Progenitor cell of endocrine pancreas (in vitro differentiated cells): ENCODE measurements around the gene EIF3B. TPM values are rescaled to one million over a fixed set of nuclear protein-coding genes. Genes with fewer than 3 reads are reported as not detected.
"Not testable (repeated sequence)": the region's sequence is repeated elsewhere in the genome, so short reads cannot be mapped to it uniquely, and the experiment has no call there.

Source experiments
- DNase-seq: peaks from one replicate; pipeline ENCODE4 v3.0.0; 2021; ENCODE audit warnings: low spot score; ENCODE audit not compliant: unreplicated experiment
- H3K27ac Mint-ChIP-seq: 2 replicates; pipeline ENCODE4 v1.8.0; 2021; ENCODE audit warnings: mild to moderate bottlenecking, moderate library complexity, mixed read lengths
- H3K27me3 Mint-ChIP-seq: 2 replicates; pipeline ENCODE4 v1.8.0; 2021; ENCODE audit warnings: mixed read lengths
- H3K36me3 Mint-ChIP-seq: 2 replicates; pipeline ENCODE4 v1.8.0; 2022; ENCODE audit warnings: mixed read lengths; ENCODE audit not compliant: insufficient read depth
- H3K4me1 Mint-ChIP-seq: 2 replicates; pipeline ENCODE4 v1.8.0; 2021; ENCODE audit warnings: low read depth, mixed read lengths
- H3K4me3 Mint-ChIP-seq: 2 replicates; pipeline ENCODE4 v1.8.0; 2021; ENCODE audit warnings: low read depth, mild to moderate bottlenecking, moderate library complexity, mixed read lengths
- H3K9me3 Mint-ChIP-seq: 2 replicates; pipeline ENCODE4 v1.8.0; 2021; ENCODE audit warnings: low read depth, mixed read lengths
- total RNA-seq: library from RNA; stranded (reverse); gene quantifications from 2 replicates; pipeline ENCODE4 v1.2.1, GENCODE V29; 2021
- TF ChIP-seq, protein P1 (sequence below): fragments of 200-600 bp; sonication (generic); IDR thresholded peaks from one replicate; pipeline ENCODE4 v1.5.0; 2021; ENCODE audit warnings: antibody characterized with exemption, mild to moderate bottlenecking; ENCODE audit not compliant: unreplicated experiment

EIF3B gene
- total RNA-seq, 1 donor from 2014 or later: 158 TPM

DNA sequence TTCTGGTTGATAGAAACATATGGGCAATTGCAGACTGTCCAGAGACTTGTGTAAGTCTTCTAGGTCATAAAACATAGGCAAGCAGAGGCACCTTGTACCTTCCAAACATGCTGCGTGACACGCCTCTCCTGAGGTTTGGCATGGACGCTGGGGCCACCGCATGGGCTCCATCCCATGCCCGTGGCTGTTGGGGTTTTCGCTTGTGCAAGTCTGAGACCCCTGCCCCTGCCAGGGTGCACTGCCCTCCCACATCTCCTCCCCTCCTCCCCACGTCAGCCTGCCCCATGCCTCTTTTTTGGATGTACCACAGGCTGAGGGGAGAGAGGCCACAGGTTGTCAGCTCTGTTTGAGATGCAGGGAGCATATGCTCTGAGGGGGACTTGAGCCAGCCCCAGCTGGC lies 19.0 kb downstream of the EIF3B start:
- Mint-ChIP-seq H3K9me3 (no peaks in the 10 kb centered on the region), H3K27ac (no peak overlapping the region), H3K4me1 (no peaks in the 10 kb centered on the region), H3K36me3 (peaks cover 30% of the 10 kb centered on the region), H3K27me3 (no peaks in the 10 kb centered on the region), H3K4me3 (no peak overlapping the region)
- DNase-seq: no peak
- TF ChIP-seq, protein P1, sequence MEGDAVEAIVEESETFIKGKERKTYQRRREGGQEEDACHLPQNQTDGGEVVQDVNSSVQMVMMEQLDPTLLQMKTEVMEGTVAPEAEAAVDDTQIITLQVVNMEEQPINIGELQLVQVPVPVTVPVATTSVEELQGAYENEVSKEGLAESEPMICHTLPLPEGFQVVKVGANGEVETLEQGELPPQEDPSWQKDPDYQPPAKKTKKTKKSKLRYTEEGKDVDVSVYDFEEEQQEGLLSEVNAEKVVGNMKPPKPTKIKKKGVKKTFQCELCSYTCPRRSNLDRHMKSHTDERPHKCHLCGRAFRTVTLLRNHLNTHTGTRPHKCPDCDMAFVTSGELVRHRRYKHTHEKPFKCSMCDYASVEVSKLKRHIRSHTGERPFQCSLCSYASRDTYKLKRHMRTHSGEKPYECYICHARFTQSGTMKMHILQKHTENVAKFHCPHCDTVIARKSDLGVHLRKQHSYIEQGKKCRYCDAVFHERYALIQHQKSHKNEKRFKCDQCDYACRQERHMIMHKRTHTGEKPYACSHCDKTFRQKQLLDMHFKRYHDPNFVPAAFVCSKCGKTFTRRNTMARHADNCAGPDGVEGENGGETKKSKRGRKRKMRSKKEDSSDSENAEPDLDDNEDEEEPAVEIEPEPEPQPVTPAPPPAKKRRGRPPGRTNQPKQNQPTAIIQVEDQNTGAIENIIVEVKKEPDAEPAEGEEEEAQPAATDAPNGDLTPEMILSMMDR: no peak

DNA sequence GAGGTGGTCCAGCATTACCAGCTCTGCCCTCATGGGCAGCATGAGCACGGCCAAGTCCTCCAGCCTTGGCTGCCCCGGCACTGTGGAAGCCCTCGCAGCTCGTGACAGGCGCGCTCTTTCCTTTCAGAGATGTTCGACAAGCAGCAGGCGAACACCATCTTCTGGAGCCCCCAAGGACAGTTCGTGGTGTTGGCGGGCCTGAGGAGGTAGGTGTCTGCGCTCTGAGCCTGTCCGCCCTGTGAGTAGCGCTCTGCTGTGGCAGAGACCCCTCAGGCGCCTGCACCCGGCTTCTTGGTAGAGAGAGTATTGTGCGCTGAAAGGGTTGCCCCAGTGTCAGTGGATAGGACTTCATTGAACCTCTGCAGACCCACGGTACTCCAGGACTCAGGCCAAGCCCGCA lies 19.8 kb downstream of the EIF3B start:
- Mint-ChIP-seq H3K9me3 (no peaks in the 10 kb centered on the region), H3K27me3 (no peaks in the 10 kb centered on the region), H3K27ac (no peak overlapping the region), H3K4me1 (no peaks in the 10 kb centered on the region), H3K4me3 (no peak overlapping the region), H3K36me3 (peaks cover 28% of the 10 kb centered on the region)
- no peak for DNase-seq
- TF ChIP-seq, protein P1: no peak

DNA sequence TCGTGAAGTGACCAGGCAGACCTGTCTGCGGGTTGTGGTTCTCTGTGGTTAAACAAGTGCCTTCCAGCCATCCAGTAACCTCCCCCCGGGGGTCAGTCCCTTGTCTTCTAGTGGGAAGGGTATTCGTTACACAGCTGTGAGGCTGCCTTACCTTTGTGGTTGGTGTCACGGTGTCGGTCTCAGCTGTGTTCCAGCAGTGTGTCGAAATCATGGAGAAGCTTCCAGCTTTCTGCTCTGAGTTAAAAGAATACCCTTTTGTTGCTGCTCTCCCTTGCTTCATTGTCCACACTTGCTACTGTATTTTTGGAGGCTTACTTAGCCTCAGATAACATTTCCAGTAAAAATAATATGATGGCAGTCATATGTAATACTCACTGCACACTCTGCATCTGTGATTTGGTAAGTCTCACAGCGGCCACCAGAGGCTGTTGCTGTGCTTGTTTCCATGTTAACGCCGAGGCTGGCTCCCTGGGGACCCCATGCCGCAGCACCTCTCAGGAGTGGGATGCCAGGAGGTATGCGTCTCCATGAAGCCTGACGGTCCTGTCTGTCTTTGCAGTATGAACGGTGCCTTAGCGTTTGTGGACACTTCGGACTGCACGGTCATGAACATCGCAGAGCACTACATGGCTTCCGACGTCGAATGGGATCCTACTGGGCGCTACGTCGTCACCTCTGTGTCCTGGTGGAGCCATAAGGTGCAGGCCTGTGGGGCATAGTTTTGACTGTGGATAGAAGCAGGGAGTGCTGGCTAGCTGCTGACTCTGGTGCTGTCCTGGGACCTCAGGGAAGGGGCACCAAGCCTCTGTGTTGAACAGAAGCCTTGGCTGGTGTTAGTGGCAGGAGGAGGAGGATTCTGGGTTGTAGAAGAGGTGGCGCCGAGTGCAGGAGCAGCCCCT lies 20.5 kb downstream of the EIF3B start:
- peak overlapping the region; percentile 52 for H3K27ac Mint-ChIP-seq
- H3K4me3 Mint-ChIP-seq: no peak overlapping the region
- H3K4me1 Mint-ChIP-seq: no peaks in the 10 kb centered on the region
- DNase-seq: no peak
- no peaks in the 10 kb centered on the region for H3K27me3 Mint-ChIP-seq
- H3K9me3 Mint-ChIP-seq: no peaks in the 10 kb centered on the region
- TF ChIP-seq, protein P1: no peak
- H3K36me3 Mint-ChIP-seq: peaks cover 28% of the 10 kb centered on the region

DNA sequence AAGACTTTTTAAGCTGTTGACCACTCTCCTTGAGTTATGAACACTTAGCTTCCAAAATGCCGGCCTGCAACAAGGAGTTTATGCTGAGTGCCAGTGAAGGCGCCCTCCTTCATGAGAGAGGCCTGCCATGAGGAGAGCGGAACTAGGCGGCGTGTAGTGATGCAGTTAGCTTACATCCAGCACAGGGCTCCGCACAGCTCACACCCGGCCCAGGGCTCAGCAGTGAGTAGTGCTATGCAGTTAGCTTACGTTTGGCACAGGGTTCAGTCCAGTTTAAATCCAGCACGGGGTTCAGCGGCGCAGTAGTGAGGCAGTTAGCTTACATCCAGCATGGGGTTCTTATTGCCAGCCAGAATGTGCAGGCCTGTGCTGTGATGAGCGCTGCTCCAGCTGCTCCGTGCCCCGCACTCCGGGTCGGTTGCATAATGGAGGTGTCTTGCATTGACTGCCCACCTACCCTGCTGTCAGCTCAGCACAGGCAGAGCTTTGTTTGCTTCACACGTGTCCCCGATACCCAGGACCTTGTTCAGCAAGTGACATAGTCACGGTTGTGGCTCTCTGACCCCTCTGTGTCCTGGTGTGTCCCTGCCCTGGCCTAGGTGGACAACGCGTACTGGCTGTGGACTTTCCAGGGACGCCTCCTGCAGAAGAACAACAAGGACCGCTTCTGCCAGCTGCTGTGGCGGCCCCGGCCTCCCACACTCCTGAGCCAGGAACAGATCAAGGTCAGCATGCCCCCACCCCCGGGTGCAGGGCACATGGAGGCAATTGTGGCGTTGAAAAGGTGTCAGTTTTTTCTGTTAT lies 21.9 kb downstream of the EIF3B start:
- no peaks in the 10 kb centered on the region for H3K4me1 Mint-ChIP-seq
- H3K36me3 Mint-ChIP-seq: peaks cover 34% of the 10 kb centered on the region
- H3K27me3 Mint-ChIP-seq: no peaks in the 10 kb centered on the region
- H3K27ac Mint-ChIP-seq: no peak overlapping the region
- no peaks in the 10 kb centered on the region for H3K9me3 Mint-ChIP-seq
- H3K4me3 Mint-ChIP-seq: no peak overlapping the region
- TF ChIP-seq, protein P1: no peak
- no peak for DNase-seq

DNA sequence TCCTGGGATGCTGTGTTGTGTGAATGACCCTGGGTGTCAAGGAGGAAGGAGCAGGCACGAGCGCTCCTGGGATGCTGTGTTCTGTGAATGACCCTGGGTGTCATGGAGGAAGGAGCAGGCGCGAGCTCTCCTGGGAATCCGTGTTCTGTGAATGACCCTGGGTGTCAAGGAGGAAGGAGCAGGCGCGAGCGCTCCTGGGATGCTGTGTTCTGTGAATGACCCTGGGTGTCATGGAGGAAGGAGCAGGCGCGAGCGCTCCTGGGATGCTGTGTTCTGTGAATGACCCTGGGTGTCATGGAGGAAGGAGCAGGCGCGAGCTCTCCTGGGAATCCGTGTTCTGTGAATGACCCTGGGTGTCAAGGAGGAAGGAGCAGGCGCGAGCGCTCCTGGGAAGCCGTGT lies 22.9 kb downstream of the EIF3B start:
- H3K27ac Mint-ChIP-seq, H3K4me3 Mint-ChIP-seq, H3K9me3 Mint-ChIP-seq, H3K4me1 Mint-ChIP-seq, DNase-seq, H3K27me3 Mint-ChIP-seq: not testable (repeated sequence)
- peaks cover 33% of the 10 kb centered on the region for H3K36me3 Mint-ChIP-seq

DNA sequence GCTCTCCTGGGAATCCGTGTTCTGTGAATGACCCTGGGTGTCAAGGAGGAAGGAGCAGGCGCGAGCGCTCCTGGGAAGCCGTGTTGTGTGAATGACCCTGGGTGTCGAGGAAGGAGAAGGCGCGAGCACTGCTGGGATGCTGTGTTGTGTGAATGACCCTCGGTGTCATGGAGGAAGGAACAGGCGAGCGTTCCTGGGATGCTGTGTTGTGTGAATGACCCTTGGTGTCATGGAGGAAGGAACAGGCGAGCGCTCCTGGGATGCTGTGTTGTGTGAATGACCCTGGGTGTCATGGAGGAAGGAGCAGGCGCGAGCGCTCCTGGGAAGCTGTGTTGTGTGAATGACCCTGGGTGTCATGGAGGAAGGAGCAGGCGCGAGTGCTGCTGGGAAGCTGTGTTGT lies 23.5 kb downstream of the EIF3B start:
- H3K4me3 Mint-ChIP-seq, DNase-seq, H3K9me3 Mint-ChIP-seq, H3K4me1 Mint-ChIP-seq, H3K27me3 Mint-ChIP-seq, H3K27ac Mint-ChIP-seq: not testable (repeated sequence)
- H3K36me3 Mint-ChIP-seq: peaks cover 32% of the 10 kb centered on the region
